Measurements from ENCODE around the gene CYP4V2. TPM values are rescaled to one million over a fixed set of nuclear protein-coding genes. Genes with fewer than 3 reads are reported as not detected.
A peak's percentile ranks its signal among the peaks of the same experiment; 100 is the strongest.

CYP4V2 gene
- total RNA-seq, 1 experiment from 2014 or later: 2.0 TPM

- TF ChIP-seq NR1H2 (CRISPR knock-in tag; IDR thresholded peaks at IDR 0.05) (no peak), HMGXB4 (CRISPR knock-in tag; IDR thresholded peaks at IDR 0.05) (no peak), ZNF671 (CRISPR knock-in tag; IDR thresholded peaks at IDR 0.05) (no peak), SMAD3 (CRISPR knock-in tag; IDR thresholded peaks at IDR 0.05; ENCODE audit: borderline replicate concordance) (no peak), ZSCAN18 (CRISPR knock-in tag; IDR thresholded peaks at IDR 0.05) (no peak)
Observed at GRCh38 chr4:186161138-186161537, 30.2 kb upstream of the CYP4V2 start (continued).

- ATAC-seq: no peak
- Mint-ChIP-seq H3K4me3 (no peak overlapping the region), H3K27ac (peak overlapping the region; percentile 39; the same call in 1 of the 2 replicates), H3K27me3 (ENCODE audit: low read depth) (no peaks in the 10 kb centered on the region), H3K4me1 (peaks cover 27% of the 10 kb centered on the region), H3K9me3 (no peaks in the 10 kb centered on the region), H3K36me3 (no peaks in the 10 kb centered on the region)
- ChIA-PET POLR2A (no interaction called here), CTCF (interaction anchor here (1.5 kb wide), 1 partner anchor 35 kb away, joined by 3 read pairs; no protein-coding TSS in a partner anchor)
- TF ChIP-seq ZNF425 (CRISPR knock-in tag; conservative IDR thresholded peaks at IDR 0.05) (no peak), ZNF121 (CRISPR knock-in tag; IDR thresholded peaks at IDR 0.05) (no peak), CREB1 (CRISPR knock-in tag; IDR thresholded peaks at IDR 0.05) (no peak), MXD4 (CRISPR knock-in tag; IDR thresholded peaks at IDR 0.05; ENCODE audit: borderline replicate concordance) (no peak), ZNF281 (CRISPR knock-in tag; IDR thresholded peaks at IDR 0.05) (no peak), RELA (CRISPR knock-in tag; IDR thresholded peaks at IDR 0.05; ENCODE audit: borderline replicate concordance) (no peak), ZNF263 (CRISPR knock-in tag; IDR thresholded peaks at IDR 0.05; ENCODE audit: low read depth) (no peak), AFF4 (CRISPR knock-in tag; IDR thresholded peaks at IDR 0.05; ENCODE audit: borderline replicate concordance) (no peak), TEAD1 (CRISPR knock-in tag; IDR thresholded peaks at IDR 0.05) (no peak), ATF1 (CRISPR knock-in tag; IDR thresholded peaks at IDR 0.05) (no peak), MYBL2 (CRISPR knock-in tag; IDR thresholded peaks at IDR 0.05) (no peak), NFE2L1 (CRISPR knock-in tag; IDR thresholded peaks at IDR 0.05) (no peak), CDX4 (CRISPR knock-in tag; IDR thresholded peaks at IDR 0.05; ENCODE audit: borderline replicate concordance) (no peak)
- no peak for DNase-seq (ENCODE audit: low spot score)
Observed at GRCh38 chr4:186166852-186167512, 24.4 kb upstream of the CYP4V2 start.
